ENCODE measurements around the gene NRARP.
"Not testable (repeated sequence)": the region's sequence is repeated elsewhere in the genome, so short reads cannot be mapped to it uniquely, and the experiment has no call there.

NRARP gene

DNA sequence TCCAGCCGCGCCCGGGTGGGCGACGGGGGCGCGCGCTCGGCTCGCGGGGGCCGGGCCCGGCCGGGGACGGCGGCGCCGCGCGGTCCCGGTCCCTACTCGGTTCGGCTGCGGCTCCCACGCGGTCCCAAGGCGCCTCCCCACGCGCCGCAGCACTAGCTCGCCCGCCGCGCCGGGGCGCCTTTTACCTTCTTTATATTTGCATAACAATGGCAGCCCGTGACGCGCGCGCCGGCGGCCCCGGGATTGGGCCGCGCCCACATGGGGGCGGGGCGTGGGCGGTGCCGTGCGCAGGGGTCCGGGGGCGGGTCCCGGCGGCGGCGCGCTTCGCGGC is at the start of gene NRARP:
NRARP (minus strand) TSS at position 154 of the 331 bp plus-strand sequence. CDS start 343 bp downstream, outside the sequence.
- peak; percentile 92 to 97 for DNase-seq

DNA sequence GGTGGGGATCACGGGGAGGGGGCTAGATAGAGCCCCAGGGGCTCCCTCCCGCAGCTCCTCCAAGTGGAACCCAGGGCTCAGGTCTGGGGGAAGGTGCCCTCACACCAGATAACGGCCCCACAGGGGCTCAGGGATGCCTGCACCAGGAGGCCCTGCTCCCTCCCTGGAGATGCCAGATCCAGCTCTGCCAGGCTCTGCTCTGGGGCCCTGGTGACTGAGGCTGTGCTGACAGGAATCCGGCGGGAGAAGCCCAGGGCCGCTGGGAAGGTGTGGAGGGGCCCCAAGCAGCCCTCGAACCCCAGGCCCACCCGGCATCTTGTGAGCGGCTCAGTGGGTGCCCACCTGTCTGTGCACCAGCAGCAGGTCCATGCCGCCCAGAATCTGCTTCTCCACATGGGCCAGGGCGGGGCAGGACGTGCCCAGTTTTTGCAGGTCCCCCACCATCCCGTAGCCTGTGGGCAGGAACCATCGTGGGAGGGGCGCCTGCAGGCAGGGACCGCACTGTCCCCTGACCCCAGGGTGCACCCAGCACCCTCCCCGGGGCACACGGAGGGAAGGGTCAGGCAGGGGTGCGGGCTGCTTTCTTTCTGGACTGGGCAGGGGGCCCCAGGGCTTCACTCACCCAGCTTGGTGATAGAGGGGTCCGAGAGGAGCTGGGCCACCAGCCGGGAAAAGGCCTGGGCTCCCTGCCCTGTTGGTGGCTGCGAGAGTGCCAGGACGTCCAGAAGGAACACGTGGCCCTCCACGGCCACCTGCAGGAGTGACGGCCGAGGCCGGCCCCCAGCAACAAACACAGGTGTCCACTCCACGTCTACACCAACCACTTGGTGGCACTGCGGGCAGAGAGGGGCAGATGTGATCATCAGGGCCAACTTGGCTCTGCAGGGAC is 48.9 kb upstream of the NRARP start:
- DNase-seq = no peak

DNA sequence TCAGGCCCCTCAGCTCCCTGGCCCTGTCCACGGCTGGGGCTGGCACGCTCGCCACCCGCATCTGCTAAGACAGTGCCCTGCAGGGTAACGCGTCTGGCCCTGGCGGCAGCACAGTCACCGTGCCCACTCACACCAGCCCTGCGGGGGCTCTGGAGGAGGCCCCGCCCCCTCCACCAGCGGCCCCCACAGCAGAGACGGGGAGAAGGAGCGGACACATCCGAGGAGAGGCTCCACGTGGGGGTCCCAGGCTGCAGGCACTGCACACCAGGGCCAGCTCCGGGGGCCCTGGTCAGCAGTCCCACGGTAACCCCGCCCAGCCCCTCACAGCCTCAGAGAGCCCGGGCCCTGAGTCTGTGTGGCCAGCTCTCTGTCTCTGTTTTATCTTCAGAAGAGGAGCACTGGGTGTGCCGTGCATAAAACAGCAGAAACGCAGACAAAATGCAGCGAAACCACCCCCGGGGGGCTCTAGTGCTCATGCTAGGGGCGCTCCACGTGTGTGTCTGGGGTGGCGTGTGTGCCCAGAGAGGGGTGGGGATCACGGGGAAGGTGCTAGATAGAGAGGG is 47.5 kb upstream of the NRARP start:
- no peak for DNase-seq

- no peak for DNase-seq
Measured at GRCh38 chr9:137348769-137349470, 46.8 kb upstream of the NRARP start.

- DNase-seq = no peak
Measured at GRCh38 chr9:137347928-137348327, 45.9 kb upstream of the NRARP start.

DNA sequence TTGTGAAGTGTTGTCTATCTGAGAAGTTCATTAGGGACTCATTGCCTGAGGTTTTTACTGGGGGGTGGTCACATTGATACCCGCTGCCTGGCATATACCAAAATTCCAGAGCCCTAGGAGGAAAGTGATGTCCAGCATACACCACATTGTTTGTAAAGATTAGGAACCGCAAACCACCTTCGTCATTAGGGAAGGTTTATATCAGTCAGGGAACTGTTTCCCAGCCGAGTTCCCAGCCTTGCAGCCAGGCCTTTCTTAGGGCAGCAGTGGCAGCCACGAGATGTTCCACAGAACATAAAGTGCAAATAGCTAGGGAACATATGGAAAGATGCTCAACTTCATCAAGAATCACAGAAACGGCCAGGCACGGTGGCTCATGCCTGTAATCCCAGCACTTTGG is 40.4 kb upstream of the NRARP start:
- no peak for DNase-seq

GRCh38 chr9:137341227-137341626 is 39.2 kb upstream of the NRARP start:
- DNase-seq = no peak

DNA sequence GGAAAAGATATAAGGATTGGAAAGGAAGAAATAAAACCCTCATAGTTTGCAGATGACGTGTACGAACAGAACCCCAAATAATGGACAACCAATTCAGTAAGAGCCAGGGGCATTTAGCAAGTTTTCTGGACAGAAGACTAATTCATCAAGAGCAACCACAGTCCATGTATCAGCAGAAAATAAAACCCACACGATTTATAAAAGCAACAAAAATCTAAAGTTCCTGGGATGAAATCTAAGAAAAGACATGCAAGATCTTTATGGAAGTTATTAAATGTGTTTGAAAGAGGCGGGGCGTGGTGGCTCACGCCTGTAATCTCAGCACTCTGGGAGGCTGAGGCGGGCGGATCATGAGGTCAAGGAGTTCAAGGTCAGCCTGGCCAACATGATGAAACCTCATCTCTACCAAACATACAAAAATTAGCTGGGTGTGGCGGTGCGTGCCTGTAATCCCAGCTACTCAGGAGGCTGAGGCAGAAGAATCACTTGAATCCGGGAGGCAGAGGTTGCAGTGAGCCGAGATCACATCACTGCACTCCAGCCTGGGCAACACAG is 37.9 kb upstream of the NRARP start:
- not testable (repeated sequence) for DNase-seq

GRCh38 chr9:137339045-137339907 is 37.2 kb upstream of the NRARP start:
- DNase-seq = no peak

GRCh38 chr9:137336735-137337134 is 34.7 kb upstream of the NRARP start:
- no peak for DNase-seq

- no peak for DNase-seq
Measured at GRCh38 chr9:137333016-137333671, 31.1 kb upstream of the NRARP start.

DNA sequence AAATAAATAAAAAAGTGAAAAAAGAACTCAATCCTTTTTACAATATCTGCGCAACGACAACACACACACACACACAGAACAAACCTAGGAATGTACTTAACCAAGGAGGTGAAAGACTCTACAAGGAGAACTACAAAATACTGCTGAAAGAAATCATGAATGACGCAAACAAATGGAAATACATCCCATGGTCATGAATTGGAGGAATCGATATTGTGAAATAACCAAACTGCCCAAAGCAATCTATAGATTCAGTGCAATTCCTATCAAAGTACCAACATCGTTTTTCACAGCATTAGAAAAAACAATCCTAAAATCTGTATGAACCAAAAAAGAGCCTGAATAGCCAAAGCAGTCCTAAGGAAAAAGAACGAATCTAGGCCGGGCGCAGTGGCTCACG is 29.9 kb upstream of the NRARP start:
- DNase-seq = no peak

DNA sequence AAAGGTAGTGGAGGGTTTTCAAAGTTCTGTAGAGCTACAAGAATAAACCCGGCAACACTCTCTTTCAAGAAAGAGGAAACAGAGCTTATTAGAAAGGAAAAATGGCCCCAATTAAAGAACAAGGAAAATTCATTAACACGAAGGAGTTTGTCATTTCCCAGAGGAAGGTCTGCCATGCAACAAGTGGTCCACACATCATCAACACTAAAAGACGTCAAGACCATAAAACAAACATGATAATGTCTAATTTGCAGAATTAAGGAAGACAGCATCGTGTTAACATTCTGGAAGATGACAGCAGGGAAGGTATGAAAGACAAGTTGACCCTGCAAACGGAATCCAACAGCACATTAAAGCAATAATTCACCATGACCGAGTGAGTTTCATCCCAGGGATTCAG is 28.6 kb upstream of the NRARP start:
- DNase-seq = no peak

GRCh38 chr9:137329590-137329989 is 27.5 kb upstream of the NRARP start:
- DNase-seq = not testable (repeated sequence)

DNA sequence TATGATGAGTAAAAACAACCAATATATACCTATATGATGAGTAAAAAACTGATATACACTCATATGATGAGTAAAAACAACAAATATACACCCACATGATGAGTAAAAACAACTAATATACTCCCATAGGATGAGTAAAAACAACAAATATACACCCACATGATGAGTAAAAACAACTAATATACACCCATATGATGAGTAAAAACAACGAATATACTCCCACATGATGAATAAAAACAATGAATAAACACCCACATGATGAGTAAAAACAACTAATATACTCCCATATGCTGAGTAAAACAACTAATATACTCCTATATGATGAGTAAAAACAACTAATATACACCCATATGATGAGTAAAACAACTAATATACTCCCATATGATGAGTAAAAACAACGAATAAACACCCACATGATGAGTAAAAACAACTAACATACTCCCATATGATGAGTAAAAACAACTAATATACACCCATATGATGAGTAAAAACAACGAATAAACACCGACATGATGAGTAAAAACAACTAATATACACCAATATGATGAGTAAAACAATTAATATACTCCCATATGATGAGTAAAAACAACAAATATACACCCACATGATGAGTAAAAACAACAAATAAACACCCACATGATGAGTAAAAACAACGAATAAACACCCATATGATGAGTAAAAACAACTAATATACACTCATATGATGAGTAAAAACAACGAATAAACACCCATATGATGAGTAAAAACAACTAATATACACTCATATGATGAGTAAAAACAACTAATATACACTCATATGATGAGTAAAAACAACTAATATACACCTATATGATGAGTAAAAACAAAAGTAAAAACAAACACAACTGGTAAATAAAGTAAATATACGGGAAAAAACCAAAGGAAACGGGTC is 25.8 kb upstream of the NRARP start:
- not testable (repeated sequence) for DNase-seq

DNA sequence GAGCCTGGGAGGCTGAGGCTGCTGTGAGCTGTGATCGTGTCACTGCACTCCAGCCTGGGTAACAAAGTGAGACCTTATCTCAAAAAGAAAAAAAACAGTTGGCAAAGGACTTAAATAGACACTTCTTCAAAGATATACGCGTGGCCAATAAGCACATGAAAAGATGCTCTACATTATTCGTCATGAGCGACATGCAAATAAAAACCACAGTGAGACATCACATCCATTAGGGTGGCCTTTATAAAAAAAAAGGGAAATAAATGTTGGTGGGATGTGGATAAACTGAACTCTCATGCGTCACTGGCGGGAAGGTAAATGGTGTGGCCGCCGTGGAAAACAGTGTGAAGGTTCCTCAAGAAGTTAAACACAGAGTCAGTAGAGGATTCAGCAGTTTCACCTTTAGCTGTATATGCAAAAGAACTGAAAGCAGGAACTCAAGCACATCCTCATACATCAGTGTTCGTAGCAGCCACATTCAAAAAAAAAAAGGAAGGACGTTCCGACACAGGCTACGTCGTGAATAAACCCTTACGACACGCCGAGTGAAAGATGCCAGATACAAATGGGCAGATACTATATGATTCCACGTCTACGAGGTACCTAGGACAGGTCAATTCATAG is 24.5 kb upstream of the NRARP start:
- DNase-seq = no peak

DNA sequence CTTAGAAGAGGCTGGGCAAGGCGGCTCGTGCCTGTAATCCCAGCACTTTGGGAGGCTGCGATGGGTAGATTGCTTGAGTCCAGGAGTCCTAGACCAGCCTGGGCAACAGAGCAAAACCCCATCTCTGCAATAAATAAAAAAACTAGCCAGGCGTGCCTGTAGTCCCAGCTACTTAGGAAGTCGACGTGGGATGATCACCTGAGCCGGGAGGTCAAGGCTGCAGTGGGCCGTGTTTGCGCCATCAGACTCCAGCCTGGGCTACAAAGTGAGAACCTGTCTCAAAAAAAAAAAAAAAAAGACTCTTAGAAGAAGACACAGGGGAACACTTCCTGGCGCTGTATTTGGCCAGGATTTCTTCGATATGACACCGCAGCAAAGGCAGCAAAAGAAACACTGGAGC is 23.7 kb upstream of the NRARP start:
- DNase-seq = no peak

DNA sequence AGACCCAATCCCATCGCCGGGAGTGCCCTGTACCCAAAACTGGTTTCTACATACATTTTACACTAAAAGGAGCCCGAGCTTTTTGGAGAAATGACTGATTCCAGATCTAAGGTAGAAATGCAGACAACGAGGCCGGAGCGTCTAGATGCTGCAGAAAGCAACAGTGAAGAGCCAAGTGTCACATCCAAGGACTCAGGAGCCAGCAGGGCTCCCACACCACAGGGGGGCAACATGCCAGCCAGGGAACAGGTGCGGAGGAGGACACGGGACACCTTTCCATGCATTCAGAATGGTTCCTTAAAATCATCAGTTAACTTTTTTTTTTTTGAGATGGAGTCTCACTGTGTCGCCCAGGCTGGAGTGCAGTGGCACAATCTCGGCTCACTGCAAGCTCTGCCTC is 23.1 kb upstream of the NRARP start:
- no peak for DNase-seq

- no peak for DNase-seq
Measured at GRCh38 chr9:137323531-137324331, 21.7 kb upstream of the NRARP start.

Measured in stimulated activated CD4-positive, alpha-beta T cell treated with anti-CD3 and anti-CD28 coated beads, Interleukin-4, amount 100 ng/mL, for 4 hours (primary cell).